Stimulated activated CD8-positive, alpha-beta memory T cell treated with anti-CD3 and anti-CD28 coated beads, Interleukin-15, amount 100 ng/mL, for 48 hours (primary cell): ENCODE results near the gene YDJC.
"Not testable (repeated sequence)": the region's sequence is repeated elsewhere in the genome, so short reads cannot be mapped to it uniquely, and the experiment has no call there.

Experiments used
- DNase-seq, 2 donors: peaks; one replicate each; pipeline ENCODE4 v3.0.0-alpha.2; 2020; ENCODE audit warnings: low read depth in 2 of 2

Gene YDJC

DNA sequence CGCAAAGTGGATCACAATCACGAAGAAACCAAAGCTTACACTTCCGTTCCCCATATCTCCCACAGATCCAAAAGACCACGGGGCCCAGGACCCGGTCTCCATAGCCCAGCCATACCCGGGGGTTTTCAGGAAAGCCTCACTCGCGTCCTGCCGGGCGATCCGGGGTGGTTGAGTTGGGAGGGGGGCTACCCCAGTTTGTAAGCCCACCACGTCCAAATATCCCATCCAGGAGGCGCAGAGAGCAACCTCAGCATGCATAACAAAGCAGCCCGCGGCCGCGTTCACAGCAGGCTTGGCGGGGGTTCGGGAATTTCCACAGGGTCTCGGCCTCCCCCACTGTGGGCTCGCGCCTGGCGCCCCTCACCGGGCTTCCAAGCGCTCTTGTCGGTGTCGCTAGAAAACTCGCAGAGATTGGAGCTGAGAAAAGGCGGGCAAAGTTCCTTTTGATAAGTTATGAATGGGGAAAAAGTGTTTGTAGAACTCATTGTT, 21.7 kb upstream of the YDJC start:
- no peak for DNase-seq

DNA sequence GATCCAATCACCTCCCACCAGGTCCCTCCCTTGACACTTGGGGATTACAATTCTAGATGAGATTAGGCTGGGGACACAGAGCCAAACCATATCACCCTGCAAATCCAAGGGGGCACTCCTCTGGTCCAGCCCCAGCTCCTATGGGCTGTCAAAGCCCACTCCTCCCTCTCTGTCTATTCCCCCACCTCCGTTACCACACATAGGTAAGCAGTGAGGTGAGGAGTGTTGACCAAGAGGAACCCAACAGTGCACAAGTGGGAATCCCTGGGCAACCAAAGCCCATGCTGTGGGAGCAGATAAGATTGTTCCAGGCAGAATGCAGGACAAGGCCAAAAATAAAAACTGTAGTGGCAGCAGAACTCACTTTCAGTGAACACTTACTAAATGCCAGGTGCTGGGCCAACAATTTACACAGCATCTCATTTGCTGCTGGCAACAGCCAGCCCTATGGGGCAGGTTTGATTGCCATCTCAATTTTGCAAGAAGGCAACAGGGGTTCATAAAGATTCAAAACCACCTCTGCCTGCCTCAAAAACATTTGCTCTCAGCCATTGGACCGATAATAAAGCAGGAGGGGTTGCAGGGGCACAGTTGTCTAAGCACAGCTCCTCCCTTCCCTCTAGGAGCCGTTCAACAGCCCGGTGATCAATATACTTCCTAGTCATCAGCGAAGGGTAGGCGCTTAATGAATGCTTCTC, 21.1 kb upstream of the YDJC start:
- DNase-seq, result no peak

DNA sequence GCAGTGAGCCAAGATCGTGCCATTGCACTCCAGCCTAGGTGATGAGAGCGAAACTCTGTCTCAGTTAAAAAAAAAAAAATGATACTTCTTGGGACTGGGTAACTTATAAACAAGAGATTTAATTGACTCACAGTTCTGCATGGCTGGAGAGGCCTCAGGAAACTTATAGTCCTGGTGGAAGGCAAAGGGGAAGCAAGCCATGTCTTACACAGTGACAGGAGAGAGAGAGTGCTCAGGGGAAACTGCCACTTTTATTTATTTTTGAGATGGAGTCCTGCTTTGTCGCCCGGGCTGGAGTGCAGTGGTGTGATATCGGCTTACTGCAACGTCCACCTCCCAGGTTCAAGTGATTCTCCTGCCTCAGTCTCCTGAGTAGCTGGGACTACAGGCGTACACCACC, 20.5 kb upstream of the YDJC start:
- DNase-seq, result no peak

DNA sequence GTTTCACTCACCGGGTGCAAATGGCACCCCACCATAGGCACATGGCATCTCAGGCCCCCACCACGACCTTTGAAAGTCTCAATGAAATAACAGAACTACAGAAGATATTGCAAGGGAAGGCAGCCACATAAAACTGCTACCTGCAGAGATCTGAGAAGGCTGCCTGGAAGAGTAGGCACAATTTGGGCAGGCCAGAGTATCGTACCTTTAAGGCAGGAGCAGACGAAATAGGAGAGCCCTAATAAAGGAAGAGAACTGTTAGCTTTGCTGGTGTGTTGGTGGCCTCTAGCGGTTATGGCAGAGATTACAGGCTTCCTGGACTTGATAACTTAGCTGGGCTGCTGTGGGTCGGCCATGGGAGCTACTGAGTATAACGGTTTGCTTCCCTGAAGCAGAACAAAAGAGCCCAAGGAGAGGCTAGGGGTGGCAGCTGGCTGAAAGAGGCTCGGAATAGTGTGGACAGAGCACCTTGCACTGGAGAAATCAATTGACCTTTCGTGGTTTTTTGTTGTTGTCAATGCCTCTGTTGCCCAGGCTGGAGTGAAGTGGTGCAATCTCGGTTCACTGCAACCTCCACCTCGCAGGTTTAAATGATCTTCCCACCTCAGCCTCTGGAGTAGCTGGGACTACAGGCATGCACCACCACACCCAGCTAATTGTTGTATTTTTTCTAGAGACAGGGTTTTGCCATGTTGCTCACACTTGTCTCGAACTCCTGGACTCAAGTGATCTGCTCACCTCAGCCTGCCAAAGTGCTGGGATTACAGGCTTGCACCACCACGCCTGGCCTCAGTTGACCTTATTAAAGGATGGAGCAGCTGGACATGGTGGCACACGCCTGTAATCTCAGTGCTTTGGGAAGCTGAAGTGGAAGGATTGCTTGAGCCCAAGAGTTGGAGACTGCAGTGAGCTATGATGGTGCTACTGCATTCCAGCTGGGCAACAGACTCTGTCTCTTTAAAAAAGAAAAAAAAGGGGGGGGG, 17.1 kb upstream of the YDJC start:
- DNase-seq, result peak; percentile 47 to 55

DNA sequence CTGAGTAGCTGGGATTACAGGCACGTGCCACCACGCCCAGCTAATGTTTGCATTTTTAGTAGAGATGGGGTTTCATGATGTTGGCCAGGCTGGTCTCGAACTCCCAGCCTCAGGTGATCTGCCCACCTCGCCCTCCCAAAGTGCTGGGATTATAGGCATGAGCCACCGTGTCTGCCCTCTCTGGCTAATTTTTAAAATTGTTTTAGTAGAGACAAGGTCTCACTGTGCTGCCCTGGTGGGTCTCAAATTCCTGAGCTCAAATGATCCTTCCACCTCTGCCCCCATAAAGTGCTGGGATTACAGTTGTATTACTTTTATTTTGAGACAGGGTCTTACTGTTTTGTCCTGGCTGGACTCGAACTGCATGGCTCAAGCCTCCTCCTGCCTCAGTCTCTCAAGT, 15.7 kb upstream of the YDJC start:
- DNase-seq, result not testable (repeated sequence)

DNA sequence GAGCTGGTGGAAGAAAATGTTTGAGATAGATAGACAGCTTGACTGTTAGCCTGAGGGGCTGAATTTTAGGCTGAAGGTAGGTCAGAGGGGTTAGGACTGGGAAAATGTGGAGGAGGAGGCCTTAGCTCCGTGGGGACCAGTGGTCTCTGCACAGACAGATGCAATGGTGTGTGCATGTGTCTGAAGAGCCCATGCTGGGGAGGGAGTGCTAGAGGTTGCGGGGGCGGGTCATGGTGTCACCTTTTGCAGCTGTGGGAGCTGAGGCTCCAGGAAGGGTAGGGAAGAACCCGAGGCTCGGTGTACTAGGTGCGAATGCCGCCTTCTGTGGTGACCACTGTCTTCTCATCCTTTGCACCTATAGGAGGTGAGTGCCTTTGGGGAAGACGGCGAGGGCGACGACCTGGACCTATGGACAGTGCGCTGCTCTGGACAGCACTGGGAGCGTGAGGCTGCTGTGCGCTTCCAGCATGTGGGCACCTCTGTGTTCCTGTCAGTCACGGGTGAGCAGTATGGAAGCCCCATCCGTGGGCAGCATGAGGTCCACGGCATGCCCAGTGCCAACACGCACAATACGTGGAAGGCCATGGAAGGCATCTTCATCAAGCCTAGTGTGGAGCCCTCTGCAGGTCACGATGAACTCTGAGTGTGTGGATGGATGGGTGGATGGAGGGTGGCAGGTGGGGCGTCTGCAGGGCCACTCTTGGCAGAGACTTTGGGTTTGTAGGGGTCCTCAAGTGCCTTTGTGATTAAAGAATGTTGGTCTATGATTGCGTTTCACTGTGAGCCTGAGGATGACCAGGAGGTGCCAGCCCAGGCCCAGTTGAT, 13.9 kb upstream of the YDJC start:
- no peak for DNase-seq

DNA sequence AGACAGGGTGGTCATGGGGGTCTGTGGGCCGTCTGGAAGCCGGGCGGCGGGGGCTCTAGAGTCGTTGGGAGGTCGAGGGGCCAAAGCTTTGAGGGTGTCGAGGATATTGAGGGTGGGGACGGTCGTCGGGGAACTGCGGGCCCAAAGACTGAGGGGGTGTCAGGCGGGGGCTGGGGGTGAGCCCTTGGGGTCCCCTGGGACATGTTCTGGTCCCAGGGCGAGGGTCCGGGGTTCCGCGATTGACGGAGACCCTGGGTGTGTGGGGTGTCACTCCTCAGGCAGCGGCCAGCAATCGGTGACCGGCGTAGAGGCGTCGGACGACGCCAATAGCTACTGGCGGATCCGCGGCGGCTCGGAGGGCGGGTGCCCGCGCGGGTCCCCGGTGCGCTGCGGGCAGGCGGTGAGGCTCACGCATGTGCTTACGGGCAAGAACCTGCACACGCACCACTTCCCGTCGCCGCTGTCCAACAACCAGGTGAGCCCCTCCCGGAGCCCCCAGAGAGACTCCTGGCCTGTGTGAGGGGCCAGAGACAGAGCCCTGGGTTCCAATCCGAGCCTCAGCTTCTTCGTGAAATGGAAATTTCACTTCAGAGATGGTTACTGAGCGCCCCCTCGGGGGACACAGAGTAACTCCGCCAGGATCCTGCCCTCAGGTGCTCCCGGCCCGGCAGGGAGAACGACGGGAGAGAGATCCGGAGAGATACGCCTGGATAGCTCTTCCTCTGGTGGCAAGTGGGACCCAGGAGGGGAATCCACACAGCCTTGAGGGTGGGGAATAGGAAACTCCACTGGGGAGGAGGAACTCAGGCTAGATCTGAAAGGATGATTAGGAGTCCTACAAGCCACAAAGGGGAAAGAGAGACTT, 13.0 kb upstream of the YDJC start:
- DNase-seq, result peak; percentile 40 to 44

DNA sequence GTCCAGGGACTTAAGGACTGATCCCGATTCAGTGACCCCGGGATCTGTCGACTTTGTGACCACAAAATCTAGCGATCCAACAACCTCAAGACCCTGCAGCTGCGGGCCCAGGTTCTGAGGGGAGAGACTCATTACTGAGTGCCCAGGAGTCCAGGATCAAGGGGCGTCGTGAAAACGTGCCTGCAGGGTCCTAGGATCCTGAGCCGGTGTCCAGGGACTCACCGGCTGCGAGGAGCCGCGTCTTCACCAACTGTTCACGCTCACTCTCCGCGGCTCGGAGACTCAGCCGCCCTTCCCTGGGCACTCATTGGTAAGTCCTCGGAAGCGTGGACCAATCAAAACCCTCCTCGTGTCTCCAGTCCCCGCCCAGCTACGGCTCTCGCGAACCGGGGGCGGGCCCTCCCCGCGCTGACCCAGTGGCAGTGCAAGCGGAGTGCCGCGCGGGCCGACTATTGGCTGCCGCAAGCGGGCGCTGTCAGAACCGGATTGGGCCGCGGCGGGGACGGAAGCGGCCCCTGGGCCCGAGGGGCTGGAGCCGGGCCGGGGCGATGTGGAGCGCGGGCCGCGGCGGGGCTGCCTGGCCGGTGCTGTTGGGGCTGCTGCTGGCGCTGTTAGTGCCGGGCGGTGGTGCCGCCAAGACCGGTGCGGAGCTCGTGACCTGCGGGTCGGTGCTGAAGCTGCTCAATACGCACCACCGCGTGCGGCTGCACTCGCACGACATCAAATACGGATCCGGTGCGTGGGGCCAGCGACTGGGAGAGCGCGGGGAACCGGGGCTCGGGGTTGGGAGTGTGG, 12.2 kb upstream of the YDJC start, which contains the start of gene SDF2L1:
Gene SDF2L1 (plus strand): TSS at position 514 of the 795 bp plus-strand sequence. CDS start 35 bp downstream, at position 549.
- DNase-seq, result peak; percentile 98

DNA sequence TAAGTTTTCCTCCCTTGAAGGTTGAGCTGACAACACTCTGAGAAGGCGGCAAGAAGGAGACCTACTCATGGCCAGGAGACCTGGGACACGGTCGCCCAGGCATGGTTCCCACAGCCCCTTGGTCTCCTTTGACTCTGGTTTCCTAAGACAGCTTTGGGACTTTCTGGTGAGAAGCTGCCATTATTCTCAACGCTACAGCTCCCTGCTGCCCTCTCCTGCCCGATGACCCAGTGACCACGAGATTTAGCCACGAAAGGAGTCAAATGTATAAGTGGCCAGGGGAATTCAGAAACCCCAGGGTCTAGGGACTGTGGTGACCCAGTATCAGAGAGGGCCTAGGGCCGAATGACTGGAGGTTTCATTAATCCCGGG, 11.6 kb upstream of the YDJC start:
- DNase-seq, result no peak

DNA sequence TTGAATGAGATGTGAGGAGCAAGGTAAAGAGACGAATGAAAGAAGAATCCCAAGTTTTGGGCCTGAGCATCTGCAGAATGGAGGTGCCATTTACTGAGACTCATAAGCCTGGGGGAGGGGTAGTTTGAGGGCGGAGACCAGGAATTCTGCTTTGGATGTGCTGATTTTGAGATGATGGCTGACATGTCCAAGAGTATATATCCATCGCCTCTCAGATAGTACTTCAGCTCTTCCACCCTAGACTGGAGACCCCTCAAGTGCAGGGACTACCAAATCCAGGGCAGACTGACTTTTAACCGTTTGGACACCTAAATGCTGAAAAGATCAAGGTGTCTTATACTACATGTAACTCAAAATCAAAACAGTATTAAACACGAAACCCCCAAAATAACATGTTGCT, 11.0 kb upstream of the YDJC start:
- DNase-seq, result no peak

DNA sequence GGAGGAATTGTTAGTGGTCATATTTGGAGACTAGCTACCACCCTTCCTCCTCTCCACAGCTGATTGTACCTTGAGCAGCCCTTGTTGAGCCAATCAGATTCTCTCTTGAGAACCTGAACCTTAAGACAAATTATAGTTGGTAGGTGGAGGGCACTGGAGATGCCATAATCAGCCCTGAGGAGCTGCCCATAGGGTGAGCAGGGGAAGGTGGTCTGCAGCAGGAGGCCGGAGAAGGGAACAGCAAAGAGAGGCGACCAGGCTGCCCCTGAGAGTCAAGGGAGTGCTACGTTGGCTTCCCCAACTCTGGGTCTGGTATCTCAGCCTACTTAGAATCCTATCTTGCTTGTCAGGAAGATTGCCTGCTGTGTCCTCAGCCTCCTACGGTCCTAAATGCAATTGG, 9.5 kb upstream of the YDJC start:
- DNase-seq, result no peak

DNA sequence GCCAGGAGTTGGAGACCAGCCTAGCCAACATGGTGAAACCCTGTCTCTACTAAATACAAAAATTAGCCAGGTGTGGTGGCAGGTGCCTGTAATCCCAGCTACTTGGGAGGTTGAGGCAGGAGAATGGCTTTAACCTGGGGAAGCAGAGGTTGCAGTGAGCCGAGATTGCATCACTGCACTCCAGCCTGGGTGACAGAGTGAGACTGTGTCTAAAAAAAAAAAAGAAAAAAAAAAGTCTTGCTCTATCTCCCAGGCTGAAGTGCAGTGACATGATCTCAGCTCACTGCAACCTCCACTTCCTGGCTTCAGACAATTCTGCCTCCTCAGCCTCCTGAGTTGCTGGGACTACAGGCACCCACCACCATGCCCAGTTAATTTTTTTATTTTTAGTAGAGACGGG, 7.6 kb upstream of the YDJC start:
- DNase-seq, result not testable (repeated sequence)

DNA sequence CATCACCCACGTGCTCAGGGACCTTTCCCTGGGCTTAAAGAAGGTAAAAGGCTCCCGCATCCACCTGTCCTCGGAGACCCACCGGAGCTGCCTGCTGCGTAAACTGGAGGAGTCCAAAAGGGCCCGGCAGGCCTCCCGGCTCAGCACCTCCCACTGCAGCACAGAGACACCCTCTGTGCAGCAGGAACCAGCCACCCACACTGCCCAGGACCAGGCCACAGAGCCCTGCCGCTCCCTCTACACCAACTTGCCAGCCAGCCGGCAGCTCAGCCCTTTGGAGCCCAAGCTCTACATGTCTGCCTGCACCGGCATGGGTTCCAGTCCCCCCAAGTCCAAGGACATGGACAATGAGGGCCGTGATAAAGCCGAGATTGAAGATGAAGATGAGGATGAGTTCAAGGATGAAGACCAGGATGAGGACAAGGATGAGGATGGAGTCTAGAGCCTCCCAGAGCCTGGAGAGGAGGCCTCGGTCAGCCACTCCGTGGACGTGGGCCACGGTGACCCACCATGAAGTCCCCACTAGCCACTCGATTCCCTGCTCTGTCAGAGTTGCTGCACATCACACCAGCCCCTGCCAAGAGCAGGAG, 6.9 kb upstream of the YDJC start:
- DNase-seq, result no peak

DNA sequence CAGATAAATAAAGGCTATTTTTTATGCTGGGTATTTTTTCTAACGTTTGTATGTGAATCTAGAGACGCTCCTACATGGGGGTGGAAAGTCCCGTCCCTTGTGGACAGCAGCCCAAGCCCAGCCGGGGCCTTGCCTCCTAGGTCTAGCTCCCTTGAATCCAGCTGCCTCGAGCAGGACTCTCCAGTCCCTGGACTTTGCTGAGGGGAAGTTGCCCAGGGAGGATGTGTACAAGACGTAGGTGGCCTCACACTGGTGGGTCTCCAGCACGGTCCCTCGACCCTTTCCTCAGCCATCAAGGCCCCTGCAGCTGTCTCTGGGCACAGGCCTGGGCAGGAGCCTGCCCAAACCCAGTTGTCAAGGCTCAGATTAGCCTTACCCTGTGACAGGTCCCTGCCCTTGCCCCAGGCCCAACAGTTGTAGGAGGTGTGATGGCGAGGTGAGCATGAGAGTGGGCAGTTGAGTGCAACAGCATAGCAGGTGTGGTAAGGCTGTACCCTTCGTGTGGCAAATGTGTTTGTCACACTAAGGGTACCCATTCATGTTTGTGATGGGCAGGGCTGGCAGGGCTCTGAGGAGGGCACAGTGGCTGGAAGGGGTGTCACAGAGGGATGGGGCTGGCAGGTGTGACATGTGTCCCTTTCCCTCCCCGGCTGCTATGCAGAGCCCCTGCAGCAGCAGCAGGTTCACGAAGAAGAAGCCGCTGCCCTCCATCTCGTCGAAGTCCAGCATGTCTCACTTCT, 6.1 kb upstream of the YDJC start:
- DNase-seq, result no peak

DNA sequence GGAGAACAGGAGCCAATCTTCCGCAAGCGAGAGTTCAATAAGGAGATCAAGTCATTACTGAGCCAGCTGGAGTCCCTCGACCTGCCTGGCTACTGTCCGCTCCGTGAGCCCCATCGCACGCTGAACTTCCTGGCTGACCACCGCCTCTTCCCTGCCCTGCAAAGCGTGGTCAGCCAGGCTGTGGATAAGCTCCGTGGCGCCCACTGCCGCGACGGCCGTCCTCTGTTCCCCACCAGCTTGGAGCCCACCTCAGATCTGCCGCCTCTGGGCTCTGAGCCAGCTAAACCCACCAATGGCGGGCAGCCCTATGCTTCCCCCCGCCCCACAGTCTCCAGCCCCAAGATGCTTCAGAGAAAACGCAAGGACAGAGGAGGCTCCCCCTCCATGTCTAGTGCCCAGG, 5.0 kb upstream of the YDJC start:
- DNase-seq, result no peak

DNA sequence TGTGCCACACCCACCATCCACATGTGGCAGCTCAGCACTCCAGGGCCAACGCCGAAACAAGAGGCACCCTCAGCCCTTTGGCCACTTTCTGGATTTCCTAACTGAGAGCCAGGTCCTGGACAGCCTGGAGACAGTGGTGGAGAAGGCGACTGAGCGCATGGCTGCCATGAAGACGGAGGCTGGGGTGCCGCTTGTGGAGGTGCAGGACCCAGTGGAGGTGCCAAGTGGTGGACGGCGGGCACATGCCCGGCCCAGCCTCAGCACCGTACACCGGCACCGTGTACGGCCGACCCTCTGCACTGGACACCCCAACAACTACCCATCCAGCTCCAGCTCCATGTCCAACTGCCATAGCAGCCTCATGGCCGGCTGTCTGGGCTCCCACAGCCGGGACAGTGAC, 4.3 kb upstream of the YDJC start:
- DNase-seq, result no peak

DNA sequence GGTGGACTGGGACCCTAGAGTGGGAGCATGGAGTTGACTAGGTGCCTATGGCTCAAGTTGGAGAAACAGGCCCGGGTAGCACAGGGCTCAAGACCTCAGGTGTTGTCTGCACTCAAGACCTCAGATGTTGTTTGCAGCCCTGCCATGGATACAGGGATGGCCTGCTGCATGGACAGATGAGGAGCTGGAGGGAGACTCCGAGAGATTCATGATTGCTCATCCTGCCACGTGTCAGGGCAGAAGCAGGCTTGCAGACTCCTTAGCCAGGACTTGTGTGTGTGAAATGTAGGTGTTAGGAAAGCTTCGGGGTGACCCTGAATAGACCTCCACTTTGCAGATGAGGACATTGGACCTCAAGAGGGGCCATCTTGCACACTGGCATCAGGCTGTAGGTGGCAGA, 3.7 kb upstream of the YDJC start:
- DNase-seq, result no peak

DNA sequence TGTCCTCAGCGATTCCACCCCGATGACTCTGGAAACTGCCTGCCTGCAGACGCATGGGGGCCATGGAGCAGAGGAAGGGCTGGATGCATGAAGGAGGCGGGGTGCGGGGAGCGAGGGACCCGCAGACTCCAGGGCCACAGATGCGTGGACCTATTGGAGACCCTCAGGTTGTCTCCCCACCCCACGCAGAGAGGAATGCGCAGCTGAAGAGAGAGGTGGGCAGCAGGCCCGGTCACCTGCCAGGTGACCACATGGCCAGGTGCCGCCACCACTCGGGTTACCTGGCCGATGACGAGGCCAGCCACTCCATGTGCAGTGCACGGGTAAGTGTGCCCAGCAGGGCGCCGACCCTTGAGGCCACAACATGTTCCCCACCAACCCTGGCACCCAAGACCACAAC, 3.1 kb upstream of the YDJC start:
- DNase-seq, result no peak
